HepG2 (cell line): ENCODE measurements around the gene C1QTNF5. TPM values are rescaled to one million over a fixed set of nuclear protein-coding genes. Genes with fewer than 3 reads are reported as not detected.

Source experiments
- ATAC-seq: fragments of 200-7000 bp; cut with Tn5 transposase; 3 replicates; pipeline ENCODE4 v1.9.1; 2020; ENCODE audit warnings: mild to moderate bottlenecking, moderate library complexity
- BruUV-seq: library from RNA; stranded (reverse); fragments of 400-500 nt; replicated peaks from 2 replicates; lab custom pipeline; 2021; lab: Mats Ljungman, UMichigan
- CTCF ChIA-PET: fragments of 300-600 bp; formaldehyde crosslinking; extraction: SDS; loops from one replicate; lab custom pipeline; 2021; ENCODE audit warnings: low total read pairs, inconsistent platforms, low intra/inter-chr PET ratio; lab: Yijun Ruan, JAX
- POLR2A ChIA-PET: fragments of 350-600 bp; sonication (Branson Sonifier 250); formaldehyde crosslinking; loops from one replicate; lab custom pipeline; 2020; ENCODE audit warnings: antibody characterized with exemption, inconsistent platforms; lab: Yijun Ruan, JAX
- DNase-seq: peaks from one replicate; pipeline ENCODE4 v3.0.0-alpha.2; 2015; ENCODE audit warnings: low spot score
- FAIRE-seq: peaks from 3 replicates; lab custom pipeline; 2011; peaks lifted over from hg19 to GRCh38; lab: Jason Lieb, UNC
- H2AFZ ChIP-seq: one replicate; pipeline ENCODE4 v1.6.1; 2011; ENCODE audit warnings: low read length, inconsistent platforms
- H3K27ac ChIP-seq: fragments of 300-600 bp; 3 replicates; pipeline ENCODE4 v1.8.0; 2011; ENCODE audit warnings: mixed run types, mild to moderate bottlenecking, mixed read lengths, low read length, inconsistent platforms; ENCODE audit not compliant: insufficient read depth; ENCODE audit errors: extremely low read length
- H3K27me3 ChIP-seq, 2 experiments: fragments of 200-600 bp in 1 of 2; 2 replicates in 1 of 2; 3 replicates in 1 of 2; pipeline versions ENCODE4 v1.6.0 to v1.8.0; 2011; ENCODE audit warnings: low read length in 2 of 2, mild to moderate bottlenecking in 2 of 2, moderate library complexity in 2 of 2, inconsistent platforms in 1 of 2; ENCODE audit not compliant: insufficient read depth in 2 of 2, control insufficient read depth in 1 of 2
- H3K36me3 ChIP-seq, 2 experiments: fragments of 200-600 bp in 1 of 2; replicated peaks in 1 of 2; 2 replicates in 1 of 2; 3 replicates in 1 of 2; pipeline versions ENCODE4 v1.5.1 to v1.8.0; 2011; ENCODE audit warnings: low read length in 2 of 2, inconsistent platforms in 1 of 2; ENCODE audit not compliant: insufficient read depth in 2 of 2, control insufficient read depth in 1 of 2
- H3K4me1 ChIP-seq: 2 replicates; pipeline ENCODE4 v1.5.1; 2012; ENCODE audit warnings: low read length, inconsistent platforms; ENCODE audit not compliant: insufficient read depth
- H3K4me2 ChIP-seq: 2 replicates; pipeline ENCODE4 v1.6.0; 2011; ENCODE audit warnings: low read depth, low read length, inconsistent platforms
- H3K4me3 ChIP-seq, 3 experiments: fragments of 200-600 bp in 1 of 3; sonication (generic), shearing (Covaris generic) in 1 of 3; replicated peaks in 1 of 3; 2 replicates each; pipeline ENCODE4 v1.5.1; 2011 to 2016; ENCODE audit warnings: low read length in 3 of 3, inconsistent platforms in 2 of 3, low read depth in 2 of 3, mild to moderate bottlenecking in 2 of 3, control low read depth in 1 of 3, mixed read lengths in 1 of 3; ENCODE audit not compliant: insufficient read depth in 1 of 3
- H3K79me2 ChIP-seq: one replicate; pipeline ENCODE4 v1.6.1; 2011; ENCODE audit warnings: low read length, inconsistent platforms; ENCODE audit not compliant: insufficient read depth
- H3K9ac ChIP-seq: 2 replicates; pipeline ENCODE4 v1.6.0; 2011; ENCODE audit warnings: mild to moderate bottlenecking, low read depth, low read length, inconsistent platforms; ENCODE audit not compliant: insufficient read depth
- H3K9me3 ChIP-seq: 2 replicates; pipeline ENCODE4 v1.5.1; 2012; ENCODE audit warnings: mild to moderate bottlenecking, low read length
- H4K20me1 ChIP-seq: 2 replicates; pipeline ENCODE4 v1.6.0; 2011; ENCODE audit warnings: inconsistent platforms, mild to moderate bottlenecking, low read length, moderate library complexity; ENCODE audit not compliant: insufficient read depth
- ETV6 ChIP-seq: sonication (generic); formaldehyde crosslinking; conservative IDR thresholded peaks from 2 replicates; pipeline ENCODE4 v1.4.0; 2020; ENCODE audit warnings: missing genetic modification reagents
- EZH2 ChIP-seq: conservative IDR thresholded peaks from 2 replicates; pipeline ENCODE4 v1.6.1; 2012; ENCODE audit warnings: mild to moderate bottlenecking, low read depth, low read length, moderate library complexity
- FLYWCH1 ChIP-seq: sonication (generic); formaldehyde crosslinking; IDR thresholded peaks from 2 replicates; pipeline ENCODE4 v1.8.1; 2023; ENCODE audit warnings: mild to moderate bottlenecking, missing genetic modification reagents
- MTF2 ChIP-seq: sonication (generic); formaldehyde crosslinking; IDR thresholded peaks from 2 replicates; pipeline ENCODE4 v1.5.0; 2020; ENCODE audit warnings: missing genetic modification reagents, borderline replicate concordance
- NFE2L1 ChIP-seq: sonication (generic); formaldehyde crosslinking; IDR thresholded peaks from 2 replicates; pipeline ENCODE4 v1.4.0; 2020; ENCODE audit warnings: missing genetic modification reagents, mild to moderate bottlenecking, borderline replicate concordance
- PHF5A ChIP-seq: IDR thresholded peaks from one replicate; pipeline ENCODE4 v1.6.1; 2018; ENCODE audit warnings: low read depth, missing genetic modification reagents; ENCODE audit not compliant: unreplicated experiment
- POLR2AphosphoS5 ChIP-seq: IDR thresholded peaks from 2 replicates; pipeline ENCODE4 v1.6.1; 2012; ENCODE audit warnings: low read depth, low read length
- STAT5B ChIP-seq: sonication (generic); formaldehyde crosslinking; IDR thresholded peaks from 2 replicates; pipeline ENCODE4 v1.4.0; 2020; ENCODE audit warnings: missing genetic modification reagents
- TAF15 ChIP-seq: fragments of 200-400 bp; formaldehyde crosslinking; IDR thresholded peaks from one replicate; pipeline ENCODE4 v1.6.1; 2018; ENCODE audit warnings: mild to moderate bottlenecking, low read depth, low read length; ENCODE audit not compliant: poor library complexity, severe bottlenecking
- ZNF34 ChIP-seq: sonication (generic); formaldehyde crosslinking; IDR thresholded peaks from 2 replicates; pipeline ENCODE4 v1.4.0; 2020; ENCODE audit warnings: mild to moderate bottlenecking, missing genetic modification reagents, borderline replicate concordance
- ZSCAN20 ChIP-seq: sonication (generic); formaldehyde crosslinking; IDR thresholded peaks from 2 replicates; pipeline ENCODE4 v1.4.0; 2020; ENCODE audit warnings: missing genetic modification reagents, mild to moderate bottlenecking, borderline replicate concordance
- WGBS: methylation state at CpG from one replicate; pipeline ENCODE4 v1.1.6; 2017; ENCODE audit warnings: low lambda C conversion rate; 5-methylcytosine and 5-hydroxymethylcytosine counted together
- in situ Hi-C: cut with HindIII; loops from 2 replicates; pipeline ENCODE4 v1.10.0; 2017; ENCODE audit warnings: low pct_unique_long_range_greater_than_20kb; ENCODE audit not compliant: extremely low pct_ligation_motif_present
- intact Hi-C: fragments of 100-400 bp; cut with micrococcal nuclease; formaldehyde crosslinking; loops from one replicate; pipeline ENCODE4 v1.10.0; 2022; ENCODE audit not compliant: unreplicated experiment
- polyA plus RNA-seq, 8 experiments: library from polyadenylated mRNA; depleted of rRNA in 3 of 8; stranded (reverse) in 7 of 8; unstranded in 1 of 8; fragments of >200 nt; fragmentation: Illumina TruSeq in 4 of 8; extraction: Trizol in 4 of 8; gene quantifications; 2 replicates each; pipeline versions ENCODE4 v1.2.1 to v1.2.3, GENCODE V29; 2011 to 2016; ENCODE audit warnings: low read depth in 4 of 8, missing spikeins in 1 of 8, mixed read lengths in 1 of 8; ENCODE audit not compliant: insufficient read depth in 1 of 8
- total RNA-seq, 5 experiments: library from RNA; depleted of rRNA; stranded (reverse); fragments of >200 nt; fragmentation: Illumina TruSeq; extraction: Trizol; gene quantifications; 2 replicates each; pipeline ENCODE4 v1.2.3, GENCODE V29; 2016; ENCODE audit warnings: low read depth in 1 of 5
- TF ChIP-seq, protein P1 (sequence below): sonication (generic); formaldehyde crosslinking; IDR thresholded peaks from 2 replicates; pipeline ENCODE4 v1.4.0; 2020; ENCODE audit warnings: missing genetic modification reagents
- TF ChIP-seq, protein P2 (sequence below): sonication (generic); formaldehyde crosslinking; conservative IDR thresholded peaks from 2 replicates; pipeline ENCODE4 v1.8.0; 2022; ENCODE audit warnings: mild to moderate bottlenecking, moderate library complexity, missing genetic modification reagents

Gene C1QTNF5
- total and polyA plus RNA-seq, 2 of the 13 experiments (the other 11 are each of a cell fraction or from before 2014, with no cell fraction given) = 0.86 to 1.2 TPM

DNA sequence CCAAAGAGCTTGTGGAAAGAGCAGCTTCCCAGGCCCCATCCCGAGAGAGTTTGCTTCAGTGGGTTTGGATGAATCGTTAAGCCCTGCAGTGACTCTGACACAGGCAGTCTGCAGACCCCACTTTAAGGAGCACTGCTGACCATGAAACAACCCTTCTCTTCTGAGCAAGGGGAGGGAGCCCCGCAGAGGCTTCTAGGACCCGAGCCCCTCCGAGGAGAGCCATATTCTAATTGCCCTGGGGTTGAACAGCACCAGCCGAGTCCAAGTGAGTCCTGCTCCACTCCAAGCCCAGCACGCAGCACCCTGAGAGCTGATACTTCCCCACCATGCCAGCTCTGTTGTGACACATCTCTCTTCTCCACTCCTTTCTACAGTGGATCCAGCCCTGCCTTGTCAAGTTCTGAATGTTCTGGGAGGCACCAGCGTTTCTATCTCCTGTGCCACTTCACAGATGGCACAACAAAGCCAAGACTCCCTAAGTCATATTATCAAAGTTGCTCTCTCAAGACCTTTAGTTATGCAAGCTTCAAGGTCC, 30.5 kb upstream of the C1QTNF5 start:
- H3K27ac ChIP-seq = peak overlapping the region; percentile 93
- H3K27me3 ChIP-seq = no peaks in the 10 kb centered on the region
- FAIRE-seq = no peak
- ATAC-seq = no peak
- in situ Hi-C loops (loop anchor here (5.0 kb wide), 1 partner anchor 34 kb away; no protein-coding TSS in a partner anchor), intact Hi-C loops (no loop called here)
- CTCF ChIA-PET = interaction anchor here (1.0 to 1.6 kb wide), 2 partner anchors 31 to 33 kb away, joined by 3 to 5 read pairs; partner anchors contain the start of gene C1QTNF5
- H3K4me3 ChIP-seq = peak overlapping the region in 1 of 3 experiments; percentile 47; a peak in 1 of 6 replicates
- no TSS peak for BruUV-seq
- H3K79me2 ChIP-seq = peaks cover 35% of the 10 kb centered on the region
- 80% methylated on average over 6 of the region's 8 CpGs for WGBS
- POLR2A ChIA-PET = interaction anchor here (0.6 to 4.5 kb wide), 10 partner anchors 9 to 250 kb away, joined by 3 to 31 read pairs (median 6); partner anchors contain the start of genes C1QTNF5, CBL, HINFP and MCAM
- no peaks in the 10 kb centered on the region for H4K20me1 ChIP-seq
- H2AFZ ChIP-seq = no peak overlapping the region
- no peaks in the 10 kb centered on the region for H3K36me3 ChIP-seq
- H3K4me1 ChIP-seq = peaks cover 100% of the 10 kb centered on the region
- DNase-seq = no peak
- peak overlapping the region; percentile 74 for H3K4me2 ChIP-seq
- H3K9me3 ChIP-seq = no peaks in the 10 kb centered on the region
- peak overlapping the region; percentile 51 for H3K9ac ChIP-seq
- no peak for TF ChIP-seq FLYWCH1 (CRISPR knock-in tag)
- TF ChIP-seq MTF2 (CRISPR knock-in tag) = no peak
- TF ChIP-seq, protein P1, sequence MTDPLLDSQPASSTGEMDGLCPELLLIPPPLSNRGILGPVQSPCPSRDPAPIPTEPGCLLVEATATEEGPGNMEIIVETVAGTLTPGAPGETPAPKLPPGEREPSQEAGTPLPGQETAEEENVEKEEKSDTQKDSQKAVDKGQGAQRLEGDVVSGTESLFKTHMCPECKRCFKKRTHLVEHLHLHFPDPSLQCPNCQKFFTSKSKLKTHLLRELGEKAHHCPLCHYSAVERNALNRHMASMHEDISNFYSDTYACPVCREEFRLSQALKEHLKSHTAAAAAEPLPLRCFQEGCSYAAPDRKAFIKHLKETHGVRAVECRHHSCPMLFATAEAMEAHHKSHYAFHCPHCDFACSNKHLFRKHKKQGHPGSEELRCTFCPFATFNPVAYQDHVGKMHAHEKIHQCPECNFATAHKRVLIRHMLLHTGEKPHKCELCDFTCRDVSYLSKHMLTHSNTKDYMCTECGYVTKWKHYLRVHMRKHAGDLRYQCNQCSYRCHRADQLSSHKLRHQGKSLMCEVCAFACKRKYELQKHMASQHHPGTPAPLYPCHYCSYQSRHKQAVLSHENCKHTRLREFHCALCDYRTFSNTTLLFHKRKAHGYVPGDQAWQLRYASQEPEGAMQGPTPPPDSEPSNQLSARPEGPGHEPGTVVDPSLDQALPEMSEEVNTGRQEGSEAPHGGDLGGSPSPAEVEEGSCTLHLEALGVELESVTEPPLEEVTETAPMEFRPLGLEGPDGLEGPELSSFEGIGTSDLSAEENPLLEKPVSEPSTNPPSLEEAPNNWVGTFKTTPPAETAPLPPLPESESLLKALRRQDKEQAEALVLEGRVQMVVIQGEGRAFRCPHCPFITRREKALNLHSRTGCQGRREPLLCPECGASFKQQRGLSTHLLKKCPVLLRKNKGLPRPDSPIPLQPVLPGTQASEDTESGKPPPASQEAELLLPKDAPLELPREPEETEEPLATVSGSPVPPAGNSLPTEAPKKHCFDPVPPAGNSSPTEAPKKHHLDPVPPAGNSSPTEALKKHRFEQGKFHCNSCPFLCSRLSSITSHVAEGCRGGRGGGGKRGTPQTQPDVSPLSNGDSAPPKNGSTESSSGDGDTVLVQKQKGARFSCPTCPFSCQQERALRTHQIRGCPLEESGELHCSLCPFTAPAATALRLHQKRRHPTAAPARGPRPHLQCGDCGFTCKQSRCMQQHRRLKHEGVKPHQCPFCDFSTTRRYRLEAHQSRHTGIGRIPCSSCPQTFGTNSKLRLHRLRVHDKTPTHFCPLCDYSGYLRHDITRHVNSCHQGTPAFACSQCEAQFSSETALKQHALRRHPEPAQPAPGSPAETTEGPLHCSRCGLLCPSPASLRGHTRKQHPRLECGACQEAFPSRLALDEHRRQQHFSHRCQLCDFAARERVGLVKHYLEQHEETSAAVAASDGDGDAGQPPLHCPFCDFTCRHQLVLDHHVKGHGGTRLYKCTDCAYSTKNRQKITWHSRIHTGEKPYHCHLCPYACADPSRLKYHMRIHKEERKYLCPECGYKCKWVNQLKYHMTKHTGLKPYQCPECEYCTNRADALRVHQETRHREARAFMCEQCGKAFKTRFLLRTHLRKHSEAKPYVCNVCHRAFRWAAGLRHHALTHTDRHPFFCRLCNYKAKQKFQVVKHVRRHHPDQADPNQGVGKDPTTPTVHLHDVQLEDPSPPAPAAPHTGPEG (CRISPR knock-in tag) = no peak
- TF ChIP-seq EZH2 = no peak
- TF ChIP-seq PHF5A (CRISPR knock-in tag) = no peak
- no peak for TF ChIP-seq TAF15
- TF ChIP-seq NFE2L1 (CRISPR knock-in tag) = no peak
- TF ChIP-seq ETV6 = no peak
- no peak for TF ChIP-seq POLR2AphosphoS5
- no peak for TF ChIP-seq ZSCAN20 (CRISPR knock-in tag)
- TF ChIP-seq, protein P2, sequence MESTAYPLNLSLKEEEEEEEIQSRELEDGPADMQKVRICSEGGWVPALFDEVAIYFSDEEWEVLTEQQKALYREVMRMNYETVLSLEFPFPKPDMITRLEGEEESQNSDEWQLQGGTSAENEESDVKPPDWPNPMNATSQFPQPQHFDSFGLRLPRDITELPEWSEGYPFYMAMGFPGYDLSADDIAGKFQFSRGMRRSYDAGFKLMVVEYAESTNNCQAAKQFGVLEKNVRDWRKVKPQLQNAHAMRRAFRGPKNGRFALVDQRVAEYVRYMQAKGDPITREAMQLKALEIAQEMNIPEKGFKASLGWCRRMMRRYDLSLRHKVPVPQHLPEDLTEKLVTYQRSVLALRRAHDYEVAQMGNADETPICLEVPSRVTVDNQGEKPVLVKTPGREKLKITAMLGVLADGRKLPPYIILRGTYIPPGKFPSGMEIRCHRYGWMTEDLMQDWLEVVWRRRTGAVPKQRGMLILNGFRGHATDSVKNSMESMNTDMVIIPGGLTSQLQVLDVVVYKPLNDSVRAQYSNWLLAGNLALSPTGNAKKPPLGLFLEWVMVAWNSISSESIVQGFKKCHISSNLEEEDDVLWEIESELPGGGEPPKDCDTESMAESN (CRISPR knock-in tag) = no peak
- no peak for TF ChIP-seq STAT5B (CRISPR knock-in tag)
- TF ChIP-seq ZNF34 (CRISPR knock-in tag) = no peak
